ENCODE data around the gene PTPRC. TPM values are rescaled to one million over a fixed set of nuclear protein-coding genes. Genes with fewer than 3 reads are reported as not detected.
"Not testable (repeated sequence)": the region's sequence is repeated elsewhere in the genome, so short reads cannot be mapped to it uniquely, and the experiment has no call there.

Gene PTPRC
- 100 to 1,000 TPM; 317 to 318 TPM for total RNA-seq

GRCh38 chr1:198638894-198639635 lies at the start of gene PTPRC:
Gene PTPRC, plus strand, starts transcription at chr1:198639040. Its CDS starts 229 bp downstream, at chr1:198639269.
- CTCF ChIA-PET = interaction anchor here (0.7 to 1.9 kb wide), 4 partner anchors 11 to 42 kb away, joined by 3 to 6 read pairs (median 4); no protein-coding TSS in a partner anchor
- POLR2A ChIA-PET = interaction anchor here (1.0 to 2.4 kb wide), 7 partner anchors 17 to 43 kb away, joined by 3 to 12 read pairs (median 4); no protein-coding TSS in a partner anchor

- POLR2A ChIA-PET = no interaction called here
- CTCF ChIA-PET = no interaction called here
Observed at GRCh38 chr1:198590454-198590853, 48.4 kb upstream of the PTPRC start.

- POLR2A ChIA-PET = no interaction called here
- CTCF ChIA-PET = no interaction called here
Observed at GRCh38 chr1:198595765-198596164, 43.1 kb upstream of the PTPRC start.

- ChIA-PET CTCF (interaction anchor here (1.8 kb wide), 1 partner anchor 13 kb away, joined by 6 read pairs; no protein-coding TSS in a partner anchor), POLR2A (no interaction called here)
Observed at GRCh38 chr1:198597690-198598430, 41.0 kb upstream of the PTPRC start.

GRCh38 chr1:198598796-198599321 lies 40.0 kb upstream of the PTPRC start:
- POLR2A ChIA-PET = interaction anchor here (0.7 kb wide), 1 partner anchor 74 kb away, joined by 4 read pairs; no protein-coding TSS in a partner anchor

GRCh38 chr1:198599749-198600148 lies 39.1 kb upstream of the PTPRC start:
- CTCF ChIA-PET = interaction anchor here (1.8 to 2.1 kb wide), 2 partner anchors 11 to 36 kb away, joined by 4 to 6 read pairs; no protein-coding TSS in a partner anchor
- POLR2A ChIA-PET = no interaction called here

More at GRCh38 chr1:198598796-198599321, 40.0 kb upstream of the PTPRC start:
- CTCF ChIA-PET = interaction anchor here (1.8 to 2.1 kb wide), 2 partner anchors 12 to 37 kb away, joined by 4 to 6 read pairs; no protein-coding TSS in a partner anchor

GRCh38 chr1:198600906-198601305 lies 37.9 kb upstream of the PTPRC start:
- CTCF ChIA-PET = interaction anchor here (1.0 to 2.1 kb wide), 2 partner anchors 35 to 69 kb away, joined by 3 to 4 read pairs; no protein-coding TSS in a partner anchor
- POLR2A ChIA-PET = no interaction called here

GRCh38 chr1:198601310-198601709 lies 37.5 kb upstream of the PTPRC start:
- POLR2A ChIA-PET = not testable (repeated sequence)
- CTCF ChIA-PET = interaction anchor here (1.0 kb wide), 1 partner anchor 69 kb away, joined by 3 read pairs; no protein-coding TSS in a partner anchor

GRCh38 chr1:198601936-198602889 lies 36.6 kb upstream of the PTPRC start:
- POLR2A ChIA-PET = no interaction called here
- CTCF ChIA-PET = interaction anchor here (0.6 to 1.2 kb wide), 3 partner anchors 68 to 116 kb away, joined by 3 read pairs; no protein-coding TSS in a partner anchor

GRCh38 chr1:198604975-198605374 lies 33.9 kb upstream of the PTPRC start:
- ChIA-PET CTCF (no interaction called here), POLR2A (interaction anchor here (0.5 kb wide), 1 partner anchor 74 kb away, joined by 8 read pairs; no protein-coding TSS in a partner anchor)

GRCh38 chr1:198605406-198605805 lies 33.4 kb upstream of the PTPRC start:
- ChIA-PET POLR2A (interaction anchor here (0.5 kb wide), 1 partner anchor 74 kb away, joined by 8 read pairs; no protein-coding TSS in a partner anchor), CTCF (interaction anchor here (0.8 kb wide), 1 partner anchor 9 kb away, joined by 7 read pairs; no protein-coding TSS in a partner anchor)

- CTCF ChIA-PET = interaction anchor here (0.8 kb wide), 1 partner anchor 9 kb away, joined by 7 read pairs; no protein-coding TSS in a partner anchor
- POLR2A ChIA-PET = no interaction called here
Observed at GRCh38 chr1:198606020-198606438, 32.8 kb upstream of the PTPRC start.

- CTCF ChIA-PET = interaction anchor here (0.9 kb wide), 1 partner anchor 29 kb away, joined by 3 read pairs; no protein-coding TSS in a partner anchor
- POLR2A ChIA-PET = no interaction called here
Observed at GRCh38 chr1:198607714-198608113, 31.1 kb upstream of the PTPRC start.

- ChIA-PET POLR2A (no interaction called here), CTCF (interaction anchor here (1.1 to 2.4 kb wide), 2 partner anchors 12 kb away, joined by 6 to 7 read pairs; no protein-coding TSS in a partner anchor)
Observed at GRCh38 chr1:198610362-198610761, 28.5 kb upstream of the PTPRC start.

GRCh38 chr1:198611219-198611618 lies 27.6 kb upstream of the PTPRC start:
- ChIA-PET POLR2A (interaction anchor here (0.6 kb wide), 2 partner anchors 46 to 68 kb away, joined by 6 read pairs; no protein-coding TSS in a partner anchor), CTCF (interaction anchor here (1.1 to 2.4 kb wide), 2 partner anchors 11 to 12 kb away, joined by 6 to 7 read pairs; no protein-coding TSS in a partner anchor)

- POLR2A ChIA-PET = no interaction called here
- CTCF ChIA-PET = no interaction called here
Observed at GRCh38 chr1:198612471-198613260, 26.2 kb upstream of the PTPRC start.

- CTCF ChIA-PET = no interaction called here
- POLR2A ChIA-PET = no interaction called here
Observed at GRCh38 chr1:198617406-198617805, 21.4 kb upstream of the PTPRC start.
